Measurements from ENCODE around the gene TRAPPC6A. TPM values are rescaled to one million over a fixed set of nuclear protein-coding genes. Genes with fewer than 3 reads are reported as not detected.

The TRAPPC6A gene
- total RNA-seq, 2 experiments from 2014 or later, result 61.1 to 63.6 TPM

GRCh38 chr19:45156751-45157150 is 21.3 kb downstream of the TRAPPC6A start:
- Mint-ChIP-seq H3K36me3 (peaks cover under 1% of the 10 kb centered on the region), H3K27me3 (peaks cover 37% of the 10 kb centered on the region), H3K27ac (no peak overlapping the region), H3K9me3 (no peaks in the 10 kb centered on the region), H3K4me1 (peaks cover 12% of the 10 kb centered on the region), H3K4me3 (no peak overlapping the region)
- ATAC-seq (ENCODE audit: low read depth), result no peak
- POLR2A ChIA-PET, result no interaction called here
- no peak for DNase-seq

- Mint-ChIP-seq H3K4me3 (no peak overlapping the region), H3K27me3 (peaks cover 41% of the 10 kb centered on the region), H3K27ac (no peak overlapping the region), H3K4me1 (peaks cover 12% of the 10 kb centered on the region), H3K36me3 (peaks cover 5% of the 10 kb centered on the region), H3K9me3 (no peaks in the 10 kb centered on the region)
- DNase-seq (peak; percentile 28), ATAC-seq (ENCODE audit: low read depth) (no peak)
- POLR2A ChIA-PET, result no interaction called here
Observed at GRCh38 chr19:45156011-45156630, 21.9 kb downstream of the TRAPPC6A start.

- Mint-ChIP-seq H3K9me3 (no peaks in the 10 kb centered on the region), H3K4me3 (peak overlapping the region; percentile 62), H3K27ac (no peak overlapping the region), H3K36me3 (peaks cover 5% of the 10 kb centered on the region), H3K27me3 (peaks cover 41% of the 10 kb centered on the region), H3K4me1 (peaks cover 16% of the 10 kb centered on the region)
- no peak for DNase-seq
- POLR2A ChIA-PET, result interaction anchor here (0.6 to 3.3 kb wide), 4 partner anchors 10 to 196 kb away, joined by 3 to 22 read pairs (median 7); partner anchors contain the start of genes BLOC1S3 and TRAPPC6A
- no peak for ATAC-seq (ENCODE audit: low read depth)
Observed at GRCh38 chr19:45154064-45154827, 23.8 kb downstream of the TRAPPC6A start.

- Mint-ChIP-seq H3K36me3 (peaks cover 5% of the 10 kb centered on the region), H3K27me3 (peaks cover 41% of the 10 kb centered on the region), H3K9me3 (no peaks in the 10 kb centered on the region), H3K4me1 (peaks cover 19% of the 10 kb centered on the region), H3K27ac (no peak overlapping the region), H3K4me3 (peak overlapping the region; percentile 64)
- DNase-seq, result peak; percentile 65
- ATAC-seq (ENCODE audit: low read depth), result peak; percentile 18
- POLR2A ChIA-PET, result interaction anchor here (0.6 to 3.3 kb wide), 10 partner anchors 8 to 160 kb away, joined by 3 to 22 read pairs (median 4); partner anchors contain the start of genes BLOC1S3, NKPD1, PPP1R37 and TRAPPC6A
Observed at GRCh38 chr19:45153339-45154063, 24.5 kb downstream of the TRAPPC6A start.

- no peaks in the 10 kb centered on the region for H3K9me3 Mint-ChIP-seq
- ATAC-seq (ENCODE audit: low read depth) (peak; percentile 75), DNase-seq (peak; percentile 70)
- peak overlapping the region; percentile 63 for H3K27ac Mint-ChIP-seq
- POLR2A ChIA-PET, result interaction anchor here (0.6 to 3.3 kb wide), 9 partner anchors 8 to 159 kb away, joined by 3 to 22 read pairs (median 4); partner anchors contain the start of genes BLOC1S3, NKPD1, PPP1R37 and TRAPPC6A
- peak overlapping the region; percentile 64 for H3K4me3 Mint-ChIP-seq
- H3K27me3 Mint-ChIP-seq, result peaks cover 34% of the 10 kb centered on the region
- H3K4me1 Mint-ChIP-seq, result peaks cover 19% of the 10 kb centered on the region
- H3K36me3 Mint-ChIP-seq, result peaks cover 5% of the 10 kb centered on the region
Observed at GRCh38 chr19:45152504-45153338, 25.3 kb downstream of the TRAPPC6A start.

- peak overlapping the region; percentile 45 for H3K4me3 Mint-ChIP-seq
- peaks cover 5% of the 10 kb centered on the region for H3K36me3 Mint-ChIP-seq
- no peak for DNase-seq
- H3K27me3 Mint-ChIP-seq, result peaks cover 29% of the 10 kb centered on the region
- POLR2A ChIA-PET, result interaction anchor here (1.3 to 3.3 kb wide), 5 partner anchors 9 to 34 kb away, joined by 3 to 22 read pairs (median 7); partner anchors contain the start of genes BLOC1S3, NKPD1 and TRAPPC6A
- no peak overlapping the region for H3K27ac Mint-ChIP-seq
- peaks cover 19% of the 10 kb centered on the region for H3K4me1 Mint-ChIP-seq
- ATAC-seq (ENCODE audit: low read depth), result no peak
- no peaks in the 10 kb centered on the region for H3K9me3 Mint-ChIP-seq
Observed at GRCh38 chr19:45151821-45152503, 26.1 kb downstream of the TRAPPC6A start.

- H3K27me3 Mint-ChIP-seq, result peaks cover 29% of the 10 kb centered on the region
- ATAC-seq (ENCODE audit: low read depth), result no peak
- no peaks in the 10 kb centered on the region for H3K9me3 Mint-ChIP-seq
- POLR2A ChIA-PET, result interaction anchor here (1.0 to 3.1 kb wide), 2 partner anchors 13 to 92 kb away, joined by 3 to 11 read pairs; no protein-coding TSS in a partner anchor
- H3K36me3 Mint-ChIP-seq, result peaks cover 5% of the 10 kb centered on the region
- H3K4me1 Mint-ChIP-seq, result peaks cover 19% of the 10 kb centered on the region
- H3K27ac Mint-ChIP-seq, result no peak overlapping the region
- H3K4me3 Mint-ChIP-seq, result peak overlapping the region; percentile 45
- no peak for DNase-seq
Observed at GRCh38 chr19:45151320-45151719, 26.7 kb downstream of the TRAPPC6A start.

GRCh38 chr19:45150751-45151281 is 27.2 kb downstream of the TRAPPC6A start:
- Mint-ChIP-seq H3K27me3 (peaks cover 29% of the 10 kb centered on the region), H3K4me3 (no peak overlapping the region), H3K9me3 (no peaks in the 10 kb centered on the region), H3K36me3 (peaks cover 5% of the 10 kb centered on the region), H3K27ac (no peak overlapping the region), H3K4me1 (peaks cover 19% of the 10 kb centered on the region)
- DNase-seq (no peak), ATAC-seq (ENCODE audit: low read depth) (no peak)
- POLR2A ChIA-PET, result interaction anchor here (1.0 kb wide), 1 partner anchor 91 kb away, joined by 3 read pairs; no protein-coding TSS in a partner anchor

GRCh38 chr19:45150180-45150579 is 27.9 kb downstream of the TRAPPC6A start:
- no peak overlapping the region for H3K27ac Mint-ChIP-seq
- peaks cover 19% of the 10 kb centered on the region for H3K4me1 Mint-ChIP-seq
- peaks cover 5% of the 10 kb centered on the region for H3K36me3 Mint-ChIP-seq
- no peak overlapping the region for H3K4me3 Mint-ChIP-seq
- H3K27me3 Mint-ChIP-seq, result peaks cover 24% of the 10 kb centered on the region
- DNase-seq (no peak), ATAC-seq (ENCODE audit: low read depth) (no peak)
- H3K9me3 Mint-ChIP-seq, result no peaks in the 10 kb centered on the region
- POLR2A ChIA-PET, result interaction anchor here (1.3 kb wide), 1 partner anchor 28 kb away, joined by 6 read pairs; the partner anchor contains the start of genes BLOC1S3 and TRAPPC6A

- no peak overlapping the region for H3K27ac Mint-ChIP-seq
Observed at GRCh38 chr19:45149129-45149528, 28.9 kb downstream of the TRAPPC6A start.

GRCh38 chr19:45147835-45148676 is 30.0 kb downstream of the TRAPPC6A start:
- ATAC-seq (ENCODE audit: low read depth) (no peak), DNase-seq (no peak)
- POLR2A ChIA-PET, result no interaction called here
- peaks cover 12% of the 10 kb centered on the region for H3K4me1 Mint-ChIP-seq
- H3K27ac Mint-ChIP-seq, result no peak overlapping the region
- no peaks in the 10 kb centered on the region for H3K9me3 Mint-ChIP-seq
- H3K4me3 Mint-ChIP-seq, result no peak overlapping the region
- peaks cover 11% of the 10 kb centered on the region for H3K27me3 Mint-ChIP-seq
- H3K36me3 Mint-ChIP-seq, result peaks cover 6% of the 10 kb centered on the region

More at GRCh38 chr19:45149129-45149528, 28.9 kb downstream of the TRAPPC6A start:
- DNase-seq (no peak), ATAC-seq (ENCODE audit: low read depth) (no peak)
- Mint-ChIP-seq H3K4me3 (no peak overlapping the region), H3K36me3 (peaks cover 5% of the 10 kb centered on the region), H3K27me3 (peaks cover 16% of the 10 kb centered on the region), H3K4me1 (peaks cover 17% of the 10 kb centered on the region), H3K9me3 (no peaks in the 10 kb centered on the region)
- POLR2A ChIA-PET, result interaction anchor here (0.6 to 1.3 kb wide), 2 partner anchors 29 to 66 kb away, joined by 3 to 6 read pairs; partner anchors contain the start of genes BLOC1S3 and TRAPPC6A

All from activated naive CD8-positive, alpha-beta T cell treated with anti-CD3 and anti-CD28 coated beads, Interleukin-2, amount 10 ng/mL, durations not matched to agents 7 days and 5 days (primary cell).